Neural cell (in vitro differentiated cells): ENCODE data around the gene MLLT3. TPM values are rescaled to one million over a fixed set of nuclear protein-coding genes. Genes with fewer than 3 reads are reported as not detected.

Experiments used
- H2AFZ ChIP-seq: fragments of 200-600, 300-800 bp; sonication (generic), shearing (Covaris generic); 2 replicates; pipeline ENCODE4 v1.6.0; 2014; ENCODE audit warnings: low read depth, mild to moderate bottlenecking, antibody characterized with exemption, low read length, moderate library complexity
- H3F3A ChIP-seq: fragments of 200-600 bp; shearing (Covaris generic); 2 replicates; pipeline ENCODE4 v1.6.1; 2016; ENCODE audit warnings: mild to moderate bottlenecking, moderate library complexity, mixed read lengths, antibody characterized with exemption, low read length; ENCODE audit not compliant: insufficient read depth, poor library complexity, severe bottlenecking
- H3K27ac ChIP-seq: fragments of 200-600, 300-800 bp; sonication (generic), shearing (Covaris generic); 2 replicates; pipeline ENCODE4 v1.5.1; 2014; ENCODE audit warnings: mild to moderate bottlenecking, low read length, moderate library complexity
- H3K27me3 ChIP-seq: fragments of 300-800, 200-600 bp; sonication (generic), shearing (Covaris generic); 2 replicates; pipeline ENCODE4 v1.6.0; 2014; ENCODE audit warnings: mild to moderate bottlenecking, low read depth, low read length, moderate library complexity; ENCODE audit not compliant: insufficient read depth
- H3K36me3 ChIP-seq: fragments of 300-800, 200-600 bp; sonication (generic), shearing (Covaris generic); 2 replicates; pipeline ENCODE4 v1.5.1; 2014; ENCODE audit warnings: mild to moderate bottlenecking, antibody characterized with exemption, low read length, moderate library complexity; ENCODE audit not compliant: insufficient read depth
- H3K4me2 ChIP-seq: fragments of 300-800, 200-600 bp; sonication (generic), shearing (Covaris generic); 2 replicates; pipeline ENCODE4 v1.6.0; 2014; ENCODE audit warnings: mild to moderate bottlenecking, low read length
- H3K4me3 ChIP-seq: fragments of 300-800, 200-600 bp; sonication (generic), shearing (Covaris generic); 2 replicates; pipeline ENCODE4 v1.5.1; 2014; ENCODE audit warnings: mild to moderate bottlenecking, low read length, moderate library complexity
- H3K79me2 ChIP-seq: fragments of 200-600 bp; shearing (Covaris generic); replicated peaks from 2 replicates; pipeline ENCODE4 v1.6.0; 2014; ENCODE audit warnings: mild to moderate bottlenecking, low read length, moderate library complexity; ENCODE audit not compliant: insufficient read depth
- H3K9ac ChIP-seq: fragments of 300-800, 200-600 bp; sonication (generic), shearing (Covaris generic); 2 replicates; pipeline ENCODE4 v1.6.1; 2016; ENCODE audit warnings: mild to moderate bottlenecking, low read length, mixed read lengths
- H3K9me2 ChIP-seq: fragments of 200-600 bp; shearing (Covaris generic); 2 replicates; pipeline ENCODE4 v1.6.1; 2016; ENCODE audit warnings: mild to moderate bottlenecking, low read length, mixed read lengths; ENCODE audit not compliant: insufficient read depth
- H3K9me3 ChIP-seq: fragments of 200-600, 300-800 bp; sonication (generic), shearing (Covaris generic); 2 replicates; pipeline ENCODE4 v1.6.1; 2016; ENCODE audit warnings: mild to moderate bottlenecking, mixed run types, low read length, moderate library complexity, mixed read lengths
- H4K20me1 ChIP-seq: fragments of 200-600 bp; shearing (Covaris generic); 2 replicates; pipeline ENCODE4 v1.6.1; 2016; ENCODE audit warnings: mild to moderate bottlenecking, mixed run types; ENCODE audit not compliant: insufficient read depth
- CTCF ChIP-seq: fragments of 450-650 bp; IDR thresholded peaks from 2 replicates; pipeline ENCODE4 v1.5.1; 2014; ENCODE audit warnings: antibody characterized with exemption, mild to moderate bottlenecking, moderate library complexity; ENCODE audit not compliant: poor library complexity, severe bottlenecking
- EP300 ChIP-seq: fragments of 450-650 bp; conservative IDR thresholded peaks from 2 replicates; pipeline ENCODE4 v1.6.1; 2014; ENCODE audit warnings: antibody characterized with exemption, mild to moderate bottlenecking, moderate library complexity; ENCODE audit not compliant: poor library complexity, severe bottlenecking
- EZH2 ChIP-seq: fragments of 200-600, 300-800 bp; shearing (Covaris generic), sonication (generic); IDR thresholded peaks from 2 replicates; pipeline ENCODE4 v1.6.1; 2014; ENCODE audit warnings: antibody characterized with exemption, low read length, borderline replicate concordance, mild to moderate bottlenecking; ENCODE audit not compliant: insufficient read depth, poor library complexity, severe bottlenecking
- MXI1 ChIP-seq: fragments of 450-650 bp; conservative IDR thresholded peaks from 2 replicates; pipeline ENCODE4 v1.6.1; 2014; ENCODE audit warnings: antibody characterized with exemption, mild to moderate bottlenecking; ENCODE audit not compliant: poor library complexity, severe bottlenecking
- POLR2AphosphoS5 ChIP-seq: IDR thresholded peaks from 2 replicates; pipeline ENCODE4 v1.6.1; 2012
- RAD21 ChIP-seq: fragments of 450-650 bp; conservative IDR thresholded peaks from 2 replicates; pipeline ENCODE4 v1.6.1; 2014; ENCODE audit warnings: antibody characterized with exemption, mild to moderate bottlenecking, moderate library complexity
- REST ChIP-seq: IDR thresholded peaks from 2 replicates; pipeline ENCODE4 v1.6.1; 2012; ENCODE audit warnings: borderline replicate concordance
- SMC3 ChIP-seq: fragments of 450-650 bp; conservative IDR thresholded peaks from 2 replicates; pipeline ENCODE4 v1.6.1; 2014; ENCODE audit warnings: antibody characterized with exemption, mild to moderate bottlenecking, moderate library complexity; ENCODE audit not compliant: poor library complexity
- TAF1 ChIP-seq: IDR thresholded peaks from 2 replicates; pipeline ENCODE4 v1.6.1; 2012; ENCODE audit warnings: low read depth
- polyA plus RNA-seq: library from polyadenylated mRNA; depleted of rRNA; stranded (reverse); fragments of >200 nt; gene quantifications from 2 replicates; pipeline ENCODE4 v1.2.3, GENCODE V29; 2014

Gene MLLT3
- polyA plus RNA-seq, 1 donor from 2014 or later, result 61.5 TPM

DNA sequence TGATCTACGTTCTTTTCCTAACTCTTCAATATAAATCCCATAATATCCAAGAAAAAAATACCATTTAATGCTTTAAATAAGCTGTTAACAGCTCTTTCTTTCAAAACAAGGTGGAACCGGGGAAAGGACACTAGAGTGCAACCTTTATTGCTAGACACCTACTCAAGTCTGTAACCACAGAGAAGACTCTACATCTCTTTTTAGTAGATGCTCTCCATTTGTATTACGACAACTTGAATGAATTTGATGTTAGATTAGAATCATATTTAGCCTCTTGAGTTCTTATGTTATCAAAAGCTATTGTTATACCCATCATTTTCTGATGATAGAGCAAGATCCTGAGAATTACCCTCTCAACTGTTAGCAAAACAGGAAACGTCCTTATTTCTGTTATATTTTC, 246.3 kb downstream of the MLLT3 start:
- Histone ChIP-seq H3F3A (no peaks in the 10 kb centered on the region), H3K79me2 (no peaks in the 10 kb centered on the region), H3K4me2 (no peak overlapping the region), H3K9ac (no peak overlapping the region), H3K27me3 (no peaks in the 10 kb centered on the region), H3K4me3 (no peak overlapping the region), H3K27ac (no peak overlapping the region), H3K9me3 (peaks cover 3% of the 10 kb centered on the region), H4K20me1 (no peaks in the 10 kb centered on the region), H2AFZ (no peak overlapping the region), H3K36me3 (no peaks in the 10 kb centered on the region), H3K9me2 (no peaks in the 10 kb centered on the region)
- TF ChIP-seq EZH2, result no peak
- TF ChIP-seq TAF1, result no peak
- no peak for TF ChIP-seq POLR2AphosphoS5
- no peak for TF ChIP-seq RAD21
- TF ChIP-seq EP300, result no peak
- no peak for TF ChIP-seq MXI1
- TF ChIP-seq SMC3, result no peak
- no peak for TF ChIP-seq REST

DNA sequence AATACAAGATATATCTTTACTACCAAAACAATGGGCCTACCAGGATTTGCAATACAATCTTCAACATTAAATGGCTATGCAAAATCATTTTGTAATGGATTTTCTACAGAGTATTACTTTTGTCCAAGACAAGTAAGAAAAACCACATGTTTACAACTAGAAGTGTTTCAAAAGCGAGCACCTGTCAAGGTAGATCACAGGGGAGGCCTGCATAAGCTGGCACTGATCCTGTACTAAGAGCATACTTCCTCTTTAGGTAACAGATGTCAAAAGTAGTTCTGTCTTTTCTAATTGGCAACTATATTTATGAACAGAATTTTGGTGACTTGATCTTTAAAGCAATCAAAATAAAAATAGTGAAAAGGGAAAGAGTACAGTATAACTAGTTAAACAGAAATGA, 249.0 kb downstream of the MLLT3 start:
- Histone ChIP-seq H2AFZ (no peak overlapping the region), H4K20me1 (no peaks in the 10 kb centered on the region), H3K9ac (no peak overlapping the region), H3K79me2 (peaks cover 4% of the 10 kb centered on the region), H3K27me3 (no peaks in the 10 kb centered on the region), H3K4me2 (no peak overlapping the region), H3K9me2 (no peaks in the 10 kb centered on the region), H3K9me3 (peaks cover 3% of the 10 kb centered on the region), H3K4me3 (no peak overlapping the region), H3K36me3 (no peaks in the 10 kb centered on the region), H3F3A (no peaks in the 10 kb centered on the region), H3K27ac (no peak overlapping the region)
- TF ChIP-seq POLR2AphosphoS5 (no peak), CTCF (no peak), SMC3 (no peak), TAF1 (no peak), MXI1 (no peak), RAD21 (no peak), EZH2 (no peak), EP300 (no peak), REST (no peak)
